ENCODE measurements around the gene GRAMD1A.
"Not testable (repeated sequence)": the region's sequence is repeated elsewhere in the genome, so short reads cannot be mapped to it uniquely, and the experiment has no call there.

The GRAMD1A gene

GRCh38 chr19:34994286-34994642 is 5.9 kb upstream of the GRAMD1A start:
- TF ChIP-seq CTCF (IDR thresholded peaks at IDR 0.05; ENCODE audit: low read depth, low read length), result no peak
- no peak for DNase-seq (ENCODE audit: extremely low read depth, low read depth)

- no peak for TF ChIP-seq CTCF (IDR thresholded peaks at IDR 0.05; ENCODE audit: low read depth, low read length)
- DNase-seq (ENCODE audit: extremely low read depth, low read depth), result no peak
Observed at GRCh38 chr19:34994643-34995541, 5.2 kb upstream of the GRAMD1A start.

- no peak for DNase-seq (ENCODE audit: extremely low read depth, low read depth)
- TF ChIP-seq CTCF (IDR thresholded peaks at IDR 0.05; ENCODE audit: low read depth, low read length), result no peak
Observed at GRCh38 chr19:34995551-34995950, 4.6 kb upstream of the GRAMD1A start.

GRCh38 chr19:34997071-34997617 is 3.0 kb upstream of the GRAMD1A start:
- no peak for DNase-seq (ENCODE audit: extremely low read depth, low read depth)
- TF ChIP-seq CTCF (IDR thresholded peaks at IDR 0.05; ENCODE audit: low read depth, low read length), result no peak

GRCh38 chr19:34998224-34998623 is 1.9 kb upstream of the GRAMD1A start:
- not testable (repeated sequence) for DNase-seq (ENCODE audit: extremely low read depth, low read depth)

- no peak for TF ChIP-seq CTCF (IDR thresholded peaks at IDR 0.05; ENCODE audit: low read depth, low read length)
- DNase-seq (ENCODE audit: extremely low read depth, low read depth), result no peak
Observed at GRCh38 chr19:34998777-34999497, 1.2 kb upstream of the GRAMD1A start.

- TF ChIP-seq CTCF (IDR thresholded peaks at IDR 0.05; ENCODE audit: low read depth, low read length), result no peak
Observed at GRCh38 chr19:35000338-35000646, 169 bp downstream of the GRAMD1A start.

More at GRCh38 chr19:35000338-35000646, 169 bp downstream of the GRAMD1A start:
- no peak for DNase-seq (ENCODE audit: extremely low read depth, low read depth)

Measured in AG09319 (cell line).